Hepatocyte (in vitro differentiated cells): ENCODE data around the gene NUP54. TPM values are rescaled to one million over a fixed set of nuclear protein-coding genes. Genes with fewer than 3 reads are reported as not detected.

ENCODE experiments used
- DNase-seq: peaks from one replicate; pipeline ENCODE4 v3.0.0-alpha.2; 2016; ENCODE audit warnings: low spot score
- H2AFZ ChIP-seq: fragments of 200-600 bp; sonication (generic); 2 replicates; pipeline ENCODE4 v1.6.0; 2016; ENCODE audit warnings: antibody characterized with exemption, mild to moderate bottlenecking
- H3K27ac ChIP-seq: fragments of 200-600 bp; sonication (generic); 2 replicates; pipeline ENCODE4 v1.5.1; 2016; ENCODE audit warnings: mild to moderate bottlenecking
- H3K27me3 ChIP-seq: fragments of 200-600 bp; sonication (generic); 2 replicates; pipeline ENCODE4 v1.6.1; 2016
- H3K36me3 ChIP-seq: fragments of 200-600 bp; sonication (generic); replicated peaks from 2 replicates; pipeline ENCODE4 v1.5.1; 2016; ENCODE audit warnings: low read depth; ENCODE audit not compliant: insufficient read depth
- H3K4me1 ChIP-seq: fragments of 200-600 bp; sonication (generic); 2 replicates; pipeline ENCODE4 v1.5.1; 2016; ENCODE audit warnings: mild to moderate bottlenecking, moderate library complexity; ENCODE audit not compliant: insufficient read depth
- H3K4me2 ChIP-seq: fragments of 200-600 bp; sonication (generic); 2 replicates; pipeline ENCODE4 v1.6.0; 2016
- H3K4me3 ChIP-seq: fragments of 200-600 bp; sonication (generic); 2 replicates; pipeline ENCODE4 v1.5.1; 2016; ENCODE audit warnings: mild to moderate bottlenecking
- H3K79me2 ChIP-seq: fragments of 200-600 bp; sonication (generic); 2 replicates; pipeline ENCODE4 v1.6.0; 2017; ENCODE audit warnings: mild to moderate bottlenecking
- H3K9me2 ChIP-seq: fragments of 200-600 bp; sonication (generic); replicated peaks from 2 replicates; pipeline ENCODE4 v1.6.0; 2017; ENCODE audit warnings: mild to moderate bottlenecking; ENCODE audit not compliant: insufficient read depth
- H3K9me3 ChIP-seq: fragments of 200-600 bp; sonication (generic); 2 replicates; pipeline ENCODE4 v1.5.1; 2016; ENCODE audit warnings: low read depth, mild to moderate bottlenecking
- H4K20me1 ChIP-seq: fragments of 200-600 bp; sonication (generic); 2 replicates; pipeline ENCODE4 v1.6.0; 2016; ENCODE audit warnings: mild to moderate bottlenecking; ENCODE audit not compliant: insufficient read depth, poor library complexity, severe bottlenecking
- EZH2 ChIP-seq: fragments of 200-600 bp; sonication (generic); IDR thresholded peaks from 2 replicates; pipeline ENCODE4 v1.6.1; 2016; ENCODE audit warnings: antibody characterized with exemption, mild to moderate bottlenecking, borderline replicate concordance
- EZH2phosphoT487 ChIP-seq: fragments of 200-600 bp; sonication (generic); IDR thresholded peaks from one replicate; pipeline ENCODE4 v1.6.1; 2018; ENCODE audit warnings: antibody characterized with exemption, mild to moderate bottlenecking, low read depth, moderate library complexity; ENCODE audit not compliant: unreplicated experiment, severe bottlenecking
- WGBS: methylation state at CpG from one replicate; pipeline ENCODE4 v1.1.6; 2016; ENCODE audit warnings: low lambda C conversion rate; ENCODE audit errors: missing lambda C conversion rate; 5-methylcytosine and 5-hydroxymethylcytosine counted together
- polyA plus RNA-seq: library from polyadenylated mRNA; unstranded; fragments of >200 nt; fragmentation: Nextera tagmentation; extraction: Ambion mirVana; gene quantifications from 2 replicates; pipeline ENCODE4 v1.2.1, GENCODE V29; 2016
- total RNA-seq: library from RNA; depleted of rRNA; stranded (reverse); fragments of >200 nt; gene quantifications from 2 replicates; pipeline ENCODE4 v1.2.3, GENCODE V29; 2014
- TF ChIP-seq, protein P1 (sequence below): fragments of 200-600 bp; sonication (generic); IDR thresholded peaks from 2 replicates; pipeline ENCODE4 v1.5.1; 2016; ENCODE audit warnings: antibody characterized with exemption, mild to moderate bottlenecking; ENCODE audit not compliant: poor library complexity

The NUP54 gene
- total and polyA plus RNA-seq, 2 experiments from 2014 or later = 20.6 to 40.9 TPM

DNA sequence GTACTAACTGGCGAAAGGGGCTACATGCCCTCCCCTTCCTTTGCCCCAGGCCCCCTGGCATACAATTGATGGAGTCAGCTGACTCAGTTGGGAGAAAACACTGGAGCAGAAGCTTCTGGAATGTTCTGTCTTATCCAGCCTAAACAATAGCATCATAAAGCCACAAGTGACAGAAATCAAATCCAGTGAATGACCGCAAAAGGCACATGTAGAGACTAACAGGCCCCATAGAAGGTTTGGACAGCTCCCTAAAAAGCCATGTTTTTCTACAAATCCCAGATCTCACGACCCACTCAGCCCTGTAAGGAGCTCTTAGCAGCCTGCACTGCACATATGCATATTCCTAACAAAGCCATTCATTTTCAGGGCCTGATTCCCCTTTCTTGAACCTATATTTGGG is 40.4 kb upstream of the NUP54 start:
- peaks cover 5% of the 10 kb centered on the region for H3K36me3 ChIP-seq
- no peaks in the 10 kb centered on the region for H3K9me2 ChIP-seq
- H3K79me2 ChIP-seq = peaks cover 99% of the 10 kb centered on the region
- WGBS = 87% methylated on average over 3 of the region's 3 CpGs
- H3K4me2 ChIP-seq = no peak overlapping the region
- H4K20me1 ChIP-seq = peaks cover 11% of the 10 kb centered on the region
- no peak overlapping the region for H3K4me3 ChIP-seq
- H2AFZ ChIP-seq = no peak overlapping the region
- TF ChIP-seq EZH2phosphoT487 = no peak
- no peak for TF ChIP-seq EZH2
- TF ChIP-seq, protein P1, sequence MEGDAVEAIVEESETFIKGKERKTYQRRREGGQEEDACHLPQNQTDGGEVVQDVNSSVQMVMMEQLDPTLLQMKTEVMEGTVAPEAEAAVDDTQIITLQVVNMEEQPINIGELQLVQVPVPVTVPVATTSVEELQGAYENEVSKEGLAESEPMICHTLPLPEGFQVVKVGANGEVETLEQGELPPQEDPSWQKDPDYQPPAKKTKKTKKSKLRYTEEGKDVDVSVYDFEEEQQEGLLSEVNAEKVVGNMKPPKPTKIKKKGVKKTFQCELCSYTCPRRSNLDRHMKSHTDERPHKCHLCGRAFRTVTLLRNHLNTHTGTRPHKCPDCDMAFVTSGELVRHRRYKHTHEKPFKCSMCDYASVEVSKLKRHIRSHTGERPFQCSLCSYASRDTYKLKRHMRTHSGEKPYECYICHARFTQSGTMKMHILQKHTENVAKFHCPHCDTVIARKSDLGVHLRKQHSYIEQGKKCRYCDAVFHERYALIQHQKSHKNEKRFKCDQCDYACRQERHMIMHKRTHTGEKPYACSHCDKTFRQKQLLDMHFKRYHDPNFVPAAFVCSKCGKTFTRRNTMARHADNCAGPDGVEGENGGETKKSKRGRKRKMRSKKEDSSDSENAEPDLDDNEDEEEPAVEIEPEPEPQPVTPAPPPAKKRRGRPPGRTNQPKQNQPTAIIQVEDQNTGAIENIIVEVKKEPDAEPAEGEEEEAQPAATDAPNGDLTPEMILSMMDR = no peak
- no peak for DNase-seq
- peaks cover 19% of the 10 kb centered on the region for H3K4me1 ChIP-seq
- no peaks in the 10 kb centered on the region for H3K9me3 ChIP-seq
- H3K27me3 ChIP-seq = no peaks in the 10 kb centered on the region
- no peak overlapping the region for H3K27ac ChIP-seq

GRCh38 chr4:76188149-76188548 is 40.0 kb upstream of the NUP54 start:
- H3K27me3 ChIP-seq = no peaks in the 10 kb centered on the region
- no peak for DNase-seq
- H3K4me2 ChIP-seq = no peak overlapping the region
- no peaks in the 10 kb centered on the region for H3K9me2 ChIP-seq
- peaks cover 99% of the 10 kb centered on the region for H3K79me2 ChIP-seq
- no peak overlapping the region for H3K4me3 ChIP-seq
- H3K27ac ChIP-seq = no peak overlapping the region
- TF ChIP-seq EZH2 (no peak), EZH2phosphoT487 (no peak)
- TF ChIP-seq, protein P1 = no peak
- H3K36me3 ChIP-seq = peaks cover 5% of the 10 kb centered on the region
- H4K20me1 ChIP-seq = peaks cover 11% of the 10 kb centered on the region
- H3K4me1 ChIP-seq = peaks cover 16% of the 10 kb centered on the region
- no peaks in the 10 kb centered on the region for H3K9me3 ChIP-seq
- no peak overlapping the region for H2AFZ ChIP-seq

DNA sequence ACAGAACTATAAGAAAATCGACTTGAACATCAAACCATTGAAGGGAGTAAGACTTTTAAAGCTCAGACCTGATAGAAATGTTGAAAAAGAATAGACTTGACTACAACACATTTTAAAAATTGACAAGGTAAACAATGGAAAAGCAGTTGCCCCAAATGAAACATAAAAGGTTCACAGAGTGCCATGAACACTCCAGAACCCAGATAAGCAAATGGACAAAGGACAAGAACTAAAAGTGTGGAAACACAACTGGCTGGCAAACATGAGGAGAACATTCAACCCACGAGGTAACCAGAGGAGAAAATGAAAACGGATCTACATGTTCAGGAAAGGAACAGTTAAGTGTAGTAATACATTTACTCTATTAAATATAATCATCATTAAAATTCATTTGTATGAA is 39.0 kb upstream of the NUP54 start:
- Histone ChIP-seq H4K20me1 (peaks cover 11% of the 10 kb centered on the region), H2AFZ (no peak overlapping the region), H3K27ac (no peak overlapping the region), H3K4me1 (peaks cover 10% of the 10 kb centered on the region), H3K36me3 (no peaks in the 10 kb centered on the region), H3K4me2 (no peak overlapping the region), H3K9me2 (no peaks in the 10 kb centered on the region), H3K9me3 (no peaks in the 10 kb centered on the region), H3K4me3 (no peak overlapping the region), H3K27me3 (no peaks in the 10 kb centered on the region), H3K79me2 (peaks cover 98% of the 10 kb centered on the region)
- TF ChIP-seq EZH2phosphoT487 (no peak), EZH2 (no peak)
- TF ChIP-seq, protein P1 = no peak
- 64% methylated on average over 3 of the region's 3 CpGs for WGBS
- no peak for DNase-seq

GRCh38 chr4:76182463-76182862 is 34.3 kb upstream of the NUP54 start:
- TF ChIP-seq EZH2phosphoT487 (no peak), EZH2 (no peak)
- TF ChIP-seq, protein P1 = no peak
- H3K4me3 ChIP-seq = no peak overlapping the region
- no peaks in the 10 kb centered on the region for H3K4me1 ChIP-seq
- H3K79me2 ChIP-seq = peaks cover 86% of the 10 kb centered on the region
- H3K36me3 ChIP-seq = no peaks in the 10 kb centered on the region
- H3K9me3 ChIP-seq = no peaks in the 10 kb centered on the region
- 95% methylated on average over 5 of the region's 5 CpGs for WGBS
- DNase-seq = no peak
- H3K9me2 ChIP-seq = no peaks in the 10 kb centered on the region
- H2AFZ ChIP-seq = no peak overlapping the region
- H3K4me2 ChIP-seq = no peak overlapping the region
- H3K27ac ChIP-seq = no peak overlapping the region
- no peaks in the 10 kb centered on the region for H3K27me3 ChIP-seq
- peaks cover 3% of the 10 kb centered on the region for H4K20me1 ChIP-seq
